Stomach smooth muscle (tissue), 2 donors: ENCODE results near the gene SCYGR1.

Experiments used
- H3K27ac ChIP-seq: one replicate; pipeline ENCODE4 v1.7.0; 2013; ENCODE audit warnings: mild to moderate bottlenecking, low read length, inconsistent platforms
- H3K27me3 ChIP-seq, 2 donors: one replicate each; pipeline ENCODE4 v1.7.0; 2013; ENCODE audit warnings: low read length in 2 of 2; ENCODE audit not compliant: insufficient read depth in 2 of 2, control insufficient read depth in 1 of 2
- H3K36me3 ChIP-seq, 2 donors: one replicate each; pipeline ENCODE4 v1.7.0; 2013; ENCODE audit warnings: low read length in 2 of 2; ENCODE audit not compliant: control insufficient read depth in 2 of 2, insufficient read depth in 2 of 2
- H3K4me1 ChIP-seq: one replicate; pipeline ENCODE4 v1.7.0; 2013; ENCODE audit warnings: low read length; ENCODE audit not compliant: control insufficient read depth, insufficient read depth
- H3K4me3 ChIP-seq, 2 donors: one replicate each; pipeline ENCODE4 v1.7.0; 2013; ENCODE audit warnings: low read length in 2 of 2
- H3K9ac ChIP-seq, 2 donors: one replicate each; pipeline ENCODE4 v1.7.0; 2013; ENCODE audit warnings: low read length in 2 of 2, mild to moderate bottlenecking in 1 of 2
- H3K9me3 ChIP-seq, 2 donors: one replicate each; pipeline ENCODE4 v1.7.0; 2013; ENCODE audit warnings: low read length in 2 of 2; ENCODE audit not compliant: control insufficient read depth in 2 of 2
- donor health status: healthy.
- donor health status: Pancreatic carcinoma.

The SCYGR1 gene

GRCh38 chr2:227414846-227415245 is 27.1 kb upstream of the SCYGR1 start:
- Histone ChIP-seq H3K36me3 (no peaks in the 10 kb centered on the region), H3K4me1 (no peaks in the 10 kb centered on the region), H3K27me3 (no peaks in the 10 kb centered on the region), H3K9me3 (no peaks in the 10 kb centered on the region), H3K9ac (no peak overlapping the region), H3K27ac (no peak overlapping the region), H3K4me3 (no peak overlapping the region)

GRCh38 chr2:227413371-227413770 is 25.6 kb upstream of the SCYGR1 start:
- Histone ChIP-seq H3K36me3 (no peaks in the 10 kb centered on the region), H3K9ac (no peak overlapping the region), H3K9me3 (no peaks in the 10 kb centered on the region), H3K4me3 (no peak overlapping the region), H3K27ac (no peak overlapping the region), H3K4me1 (no peaks in the 10 kb centered on the region), H3K27me3 (no peaks in the 10 kb centered on the region)

- H3K36me3 ChIP-seq: no peaks in the 10 kb centered on the region
- H3K27ac ChIP-seq: no peak overlapping the region
- H3K4me1 ChIP-seq: no peaks in the 10 kb centered on the region
- H3K9ac ChIP-seq: no peak overlapping the region
- H3K4me3 ChIP-seq: no peak overlapping the region
- no peaks in the 10 kb centered on the region for H3K27me3 ChIP-seq
- H3K9me3 ChIP-seq: no peaks in the 10 kb centered on the region
Observed at GRCh38 chr2:227412877-227413276, 25.1 kb upstream of the SCYGR1 start.

GRCh38 chr2:227411990-227412350 is 24.2 kb upstream of the SCYGR1 start:
- Histone ChIP-seq H3K27me3 (no peaks in the 10 kb centered on the region), H3K9me3 (no peaks in the 10 kb centered on the region), H3K27ac (no peak overlapping the region), H3K9ac (no peak overlapping the region), H3K4me3 (no peak overlapping the region), H3K36me3 (no peaks in the 10 kb centered on the region), H3K4me1 (no peaks in the 10 kb centered on the region)

- no peak overlapping the region for H3K9ac ChIP-seq
- no peak overlapping the region for H3K27ac ChIP-seq
- peaks cover 1% of the 10 kb centered on the region for H3K4me1 ChIP-seq
Observed at GRCh38 chr2:227411320-227411989, 23.7 kb upstream of the SCYGR1 start.

GRCh38 chr2:227410191-227410590 is 22.4 kb upstream of the SCYGR1 start:
- Histone ChIP-seq H3K4me1 (peaks cover 7% of the 10 kb centered on the region), H3K9me3 (no peaks in the 10 kb centered on the region), H3K27ac (no peak overlapping the region), H3K4me3 (no peak overlapping the region), H3K9ac (no peak overlapping the region), H3K27me3 (no peaks in the 10 kb centered on the region), H3K36me3 (no peaks in the 10 kb centered on the region)

More at GRCh38 chr2:227411320-227411989, 23.7 kb upstream of the SCYGR1 start:
- Histone ChIP-seq H3K27me3 (no peaks in the 10 kb centered on the region), H3K36me3 (no peaks in the 10 kb centered on the region), H3K9me3 (no peaks in the 10 kb centered on the region), H3K4me3 (no peak overlapping the region)

GRCh38 chr2:227407591-227408151 is 19.9 kb upstream of the SCYGR1 start:
- Histone ChIP-seq H3K27me3 (no peaks in the 10 kb centered on the region), H3K9ac (no peak overlapping the region), H3K4me3 (no peak overlapping the region), H3K27ac (no peak overlapping the region), H3K36me3 (no peaks in the 10 kb centered on the region), H3K9me3 (no peaks in the 10 kb centered on the region), H3K4me1 (peaks cover 7% of the 10 kb centered on the region)

GRCh38 chr2:227406177-227407031 is 18.7 kb upstream of the SCYGR1 start:
- no peaks in the 10 kb centered on the region for H3K27me3 ChIP-seq
- H3K9ac ChIP-seq: peak overlapping the region in 1 of 2 donors; percentile 42
- peaks cover 7% of the 10 kb centered on the region for H3K4me1 ChIP-seq
- no peaks in the 10 kb centered on the region for H3K9me3 ChIP-seq
- H3K4me3 ChIP-seq: peak overlapping the region in 1 of 2 donors; percentile 40
- H3K36me3 ChIP-seq: no peaks in the 10 kb centered on the region
- H3K27ac ChIP-seq: no peak overlapping the region

- H3K9me3 ChIP-seq: no peaks in the 10 kb centered on the region
- H3K4me3 ChIP-seq: no peak overlapping the region
- H3K27me3 ChIP-seq: no peaks in the 10 kb centered on the region
- H3K9ac ChIP-seq: no peak overlapping the region
- no peaks in the 10 kb centered on the region for H3K36me3 ChIP-seq
- no peak overlapping the region for H3K27ac ChIP-seq
- H3K4me1 ChIP-seq: peaks cover 7% of the 10 kb centered on the region
Observed at GRCh38 chr2:227404585-227405271, 17.0 kb upstream of the SCYGR1 start.

- Histone ChIP-seq H3K36me3 (no peaks in the 10 kb centered on the region), H3K9me3 (no peaks in the 10 kb centered on the region), H3K4me3 (no peak overlapping the region)
Observed at GRCh38 chr2:227402959-227403358, 15.2 kb upstream of the SCYGR1 start.

More at GRCh38 chr2:227402959-227403358, 15.2 kb upstream of the SCYGR1 start:
- Histone ChIP-seq H3K4me1 (peaks cover 7% of the 10 kb centered on the region), H3K27ac (no peak overlapping the region), H3K9ac (no peak overlapping the region), H3K27me3 (no peaks in the 10 kb centered on the region)
